ENCODE data around the gene CGB2. TPM values are rescaled to one million over a fixed set of nuclear protein-coding genes. Genes with fewer than 3 reads are reported as not detected.
"Not testable (repeated sequence)": the region's sequence is repeated elsewhere in the genome, so short reads cannot be mapped to it uniquely, and the experiment has no call there.

The CGB2 gene
- total and polyA plus RNA-seq, 2 donors, result not detected

- no peak for DNase-seq (ENCODE audit: extremely low spot score)
- Histone ChIP-seq H3K27ac (ENCODE audit: low read depth) (no peak overlapping the region), H3K4me3 (ENCODE audit: low read depth, low read length) (peak overlapping the region; percentile 44), H3K36me3 (ENCODE audit: insufficient read depth) (peaks cover 2% of the 10 kb centered on the region), H3K4me1 (ENCODE audit: insufficient read depth) (no peaks in the 10 kb centered on the region)
- 1% methylated on average over 62 of the region's 62 CpGs for WGBS
Measured at GRCh38 chr19:49017666-49018351, 13.9 kb upstream of the CGB2 start.

- H3K27ac ChIP-seq (ENCODE audit: low read depth); DNase-seq (ENCODE audit: extremely low spot score); H3K4me1 ChIP-seq (ENCODE audit: insufficient read depth); H3K36me3 ChIP-seq (ENCODE audit: insufficient read depth): not testable (repeated sequence)
- WGBS, result 4% methylated on average over 50 of the region's 50 CpGs
- H3K4me3 ChIP-seq (ENCODE audit: low read depth, low read length), result peak overlapping the region; percentile 44
Measured at GRCh38 chr19:49018388-49019241, 13.1 kb upstream of the CGB2 start.

GRCh38 chr19:49019242-49019932 lies 12.3 kb upstream of the CGB2 start:
- Histone ChIP-seq H3K4me3 (ENCODE audit: low read depth, low read length) (peak overlapping the region; percentile 14), H3K36me3 (ENCODE audit: insufficient read depth) (peaks cover 2% of the 10 kb centered on the region), H3K27ac (ENCODE audit: low read depth) (no peak overlapping the region), H3K4me1 (ENCODE audit: insufficient read depth) (no peaks in the 10 kb centered on the region)
- DNase-seq (ENCODE audit: extremely low spot score), result no peak
- WGBS, result 21% methylated on average over 41 of the region's 41 CpGs

GRCh38 chr19:49020342-49020741 lies 11.3 kb upstream of the CGB2 start:
- H3K4me1 ChIP-seq (ENCODE audit: insufficient read depth), result no peaks in the 10 kb centered on the region
- H3K4me3 ChIP-seq (ENCODE audit: low read depth, low read length), result no peak overlapping the region
- H3K36me3 ChIP-seq (ENCODE audit: insufficient read depth), result peaks cover 2% of the 10 kb centered on the region
- DNase-seq (ENCODE audit: extremely low spot score), result no peak
- no peak overlapping the region for H3K27ac ChIP-seq (ENCODE audit: low read depth)
- 79% methylated on average over 11 of the region's 11 CpGs for WGBS

- H3K36me3 ChIP-seq (ENCODE audit: insufficient read depth), result no peaks in the 10 kb centered on the region
- DNase-seq (ENCODE audit: extremely low spot score), result no peak
- no peak overlapping the region for H3K27ac ChIP-seq (ENCODE audit: low read depth)
- no peaks in the 10 kb centered on the region for H3K4me1 ChIP-seq (ENCODE audit: insufficient read depth)
- H3K4me3 ChIP-seq (ENCODE audit: low read depth, low read length), result no peak overlapping the region
- WGBS, result 35% methylated on average over 16 of the region's 16 CpGs
Measured at GRCh38 chr19:49020931-49021895, 10.5 kb upstream of the CGB2 start.

GRCh38 chr19:49022116-49022515 lies 9.6 kb upstream of the CGB2 start:
- no peaks in the 10 kb centered on the region for H3K36me3 ChIP-seq (ENCODE audit: insufficient read depth)
- no peak for DNase-seq (ENCODE audit: extremely low spot score)
- no peak overlapping the region for H3K4me3 ChIP-seq (ENCODE audit: low read depth, low read length)
- H3K27ac ChIP-seq (ENCODE audit: low read depth), result no peak overlapping the region
- WGBS, result 94% methylated on average over 9 of the region's 9 CpGs
- H3K4me1 ChIP-seq (ENCODE audit: insufficient read depth), result no peaks in the 10 kb centered on the region

GRCh38 chr19:49024233-49024632 lies 7.5 kb upstream of the CGB2 start, which contains the start of gene CGB3:
CGB3 (minus strand) TSS chr19:49024333; CDS start chr19:49023971, 362 bp downstream.
- not testable (repeated sequence) for H3K4me1 ChIP-seq (ENCODE audit: insufficient read depth); H3K27ac ChIP-seq (ENCODE audit: low read depth); H3K4me3 ChIP-seq (ENCODE audit: low read depth, low read length); DNase-seq (ENCODE audit: extremely low spot score); H3K36me3 ChIP-seq (ENCODE audit: insufficient read depth)
- WGBS, result 63% methylated on average over 11 of the region's 15 CpGs

- WGBS, result 89% methylated on average over 4 of the region's 6 CpGs
- not testable (repeated sequence) for H3K4me1 ChIP-seq (ENCODE audit: insufficient read depth)
Measured at GRCh38 chr19:49025088-49025487, 6.6 kb upstream of the CGB2 start.

GRCh38 chr19:49025599-49025998 lies 6.1 kb upstream of the CGB2 start:
- not testable (repeated sequence) for H3K27ac ChIP-seq (ENCODE audit: low read depth); H3K4me3 ChIP-seq (ENCODE audit: low read depth, low read length); H3K36me3 ChIP-seq (ENCODE audit: insufficient read depth); H3K4me1 ChIP-seq (ENCODE audit: insufficient read depth); DNase-seq (ENCODE audit: extremely low spot score)
- WGBS, result 75% methylated on average over 23 of the region's 23 CpGs

More at GRCh38 chr19:49025088-49025487, 6.6 kb upstream of the CGB2 start:
- not testable (repeated sequence) for H3K4me3 ChIP-seq (ENCODE audit: low read depth, low read length); H3K36me3 ChIP-seq (ENCODE audit: insufficient read depth); H3K27ac ChIP-seq (ENCODE audit: low read depth); DNase-seq (ENCODE audit: extremely low spot score)

- not testable (repeated sequence) for H3K4me3 ChIP-seq (ENCODE audit: low read depth, low read length); H3K27ac ChIP-seq (ENCODE audit: low read depth); H3K36me3 ChIP-seq (ENCODE audit: insufficient read depth); DNase-seq (ENCODE audit: extremely low spot score); H3K4me1 ChIP-seq (ENCODE audit: insufficient read depth)
- 74% methylated on average over 9 of the region's 9 CpGs for WGBS
Measured at GRCh38 chr19:49028686-49029085, 3.0 kb upstream of the CGB2 start.

GRCh38 chr19:49029749-49030148 lies 1.9 kb upstream of the CGB2 start:
- not testable (repeated sequence) for H3K36me3 ChIP-seq (ENCODE audit: insufficient read depth); H3K27ac ChIP-seq (ENCODE audit: low read depth); DNase-seq (ENCODE audit: extremely low spot score); H3K4me1 ChIP-seq (ENCODE audit: insufficient read depth); H3K4me3 ChIP-seq (ENCODE audit: low read depth, low read length)
- WGBS, result 83% methylated on average over 14 of the region's 14 CpGs

- not testable (repeated sequence) for H3K27ac ChIP-seq (ENCODE audit: low read depth); H3K36me3 ChIP-seq (ENCODE audit: insufficient read depth); H3K4me1 ChIP-seq (ENCODE audit: insufficient read depth); DNase-seq (ENCODE audit: extremely low spot score); H3K4me3 ChIP-seq (ENCODE audit: low read depth, low read length)
- 91% methylated on average over 6 of the region's 8 CpGs for WGBS
Measured at GRCh38 chr19:49030323-49030722, 1.4 kb upstream of the CGB2 start.

- not testable (repeated sequence) for H3K36me3 ChIP-seq (ENCODE audit: insufficient read depth); H3K4me3 ChIP-seq (ENCODE audit: low read depth, low read length); DNase-seq (ENCODE audit: extremely low spot score); H3K27ac ChIP-seq (ENCODE audit: low read depth); H3K4me1 ChIP-seq (ENCODE audit: insufficient read depth)
- 50% methylated on average over 18 of the region's 18 CpGs for WGBS
Measured at GRCh38 chr19:49036815-49037214, 5.1 kb downstream of the CGB2 start, which contains the start of gene CGB1. CGB1 (minus strand) TSS chr19:49036895; CDS start chr19:49036711, 184 bp downstream.

Data from urinary bladder (tissue), 4 donors.